Astrocyte (in vitro differentiated cells and primary cell): ENCODE results near the gene ASCC3.

Experiments used
- CTCF ChIP-seq: IDR thresholded peaks from 2 replicates; pipeline ENCODE4 v1.5.1; 2011; ENCODE audit warnings: low read depth, mild to moderate bottlenecking, inconsistent platforms, low read length, moderate library complexity; ENCODE audit not compliant: insufficient read depth
- EZH2 ChIP-seq: IDR thresholded peaks from 2 replicates; pipeline ENCODE4 v1.6.1; 2012; ENCODE audit warnings: mild to moderate bottlenecking, low read length, inconsistent platforms; ENCODE audit not compliant: insufficient read depth

DNA sequence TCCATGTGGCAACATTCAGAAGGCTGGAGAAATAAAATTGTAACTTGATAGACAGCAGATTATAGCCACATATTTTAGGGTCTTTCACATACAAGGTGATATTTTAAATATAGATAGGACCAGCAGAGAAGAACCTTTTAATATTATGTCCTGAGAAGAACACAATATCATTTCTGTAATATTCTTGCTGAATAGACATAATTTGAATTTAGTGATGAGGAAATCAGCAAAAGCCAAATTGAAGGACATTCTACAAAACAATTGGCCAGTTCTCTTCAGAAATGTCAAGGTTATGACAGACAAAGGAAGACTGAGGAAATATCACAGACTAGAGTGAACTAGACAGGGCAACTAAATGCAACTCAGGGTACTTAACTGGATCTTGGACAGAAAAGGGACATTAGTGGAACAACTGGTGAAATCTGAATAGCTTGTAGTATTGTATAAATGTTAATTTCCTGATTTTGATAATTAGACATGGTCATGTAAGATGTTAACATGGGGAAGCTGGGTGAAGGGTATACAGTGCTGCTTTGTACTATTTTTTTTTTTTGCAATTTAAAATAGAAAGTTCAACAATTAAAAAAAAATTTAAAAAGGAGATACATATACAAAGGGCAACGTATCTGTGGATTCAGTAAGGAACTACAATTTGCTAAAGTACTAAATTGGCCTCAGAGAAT is 281.9 kb downstream of the ASCC3 start:
- TF ChIP-seq CTCF (no peak), EZH2 (no peak)
